Ectodermal cell (in vitro differentiated cells): ENCODE data around the gene MT3.

Experiments
- H3K27ac ChIP-seq: 2 replicates; pipeline ENCODE4 v1.7.0; 2013; ENCODE audit warnings: mild to moderate bottlenecking, low read depth, low read length; ENCODE audit not compliant: insufficient read depth, poor library complexity, severe bottlenecking
- H3K27me3 ChIP-seq: 2 replicates; pipeline ENCODE4 v1.7.0; 2013; ENCODE audit warnings: mild to moderate bottlenecking, low read length; ENCODE audit not compliant: insufficient read depth, control insufficient read depth, poor library complexity, severe bottlenecking
- H3K36me3 ChIP-seq: one replicate; pipeline ENCODE4 v1.7.0; 2013; ENCODE audit warnings: low read length; ENCODE audit not compliant: control insufficient read depth, insufficient read depth
- H3K4me1 ChIP-seq: one replicate; pipeline ENCODE4 v1.7.0; 2013; ENCODE audit warnings: low read length; ENCODE audit not compliant: control insufficient read depth, insufficient read depth
- H3K4me3 ChIP-seq: 2 replicates; pipeline ENCODE4 v1.7.0; 2013; ENCODE audit warnings: low read depth, low read length, control low read depth; ENCODE audit not compliant: insufficient read depth
- H3K9me3 ChIP-seq: 2 replicates; pipeline ENCODE4 v1.7.0; 2013; ENCODE audit warnings: mild to moderate bottlenecking, low read length, moderate library complexity; ENCODE audit not compliant: control insufficient read depth
- WGBS, 2 experiments: methylation state at CpG; one replicate each; pipeline ENCODE4 v1.1.7; 2013; ENCODE audit warnings: missing lambda C conversion rate in 2 of 2; 5-methylcytosine and 5-hydroxymethylcytosine counted together

Gene MT3

DNA sequence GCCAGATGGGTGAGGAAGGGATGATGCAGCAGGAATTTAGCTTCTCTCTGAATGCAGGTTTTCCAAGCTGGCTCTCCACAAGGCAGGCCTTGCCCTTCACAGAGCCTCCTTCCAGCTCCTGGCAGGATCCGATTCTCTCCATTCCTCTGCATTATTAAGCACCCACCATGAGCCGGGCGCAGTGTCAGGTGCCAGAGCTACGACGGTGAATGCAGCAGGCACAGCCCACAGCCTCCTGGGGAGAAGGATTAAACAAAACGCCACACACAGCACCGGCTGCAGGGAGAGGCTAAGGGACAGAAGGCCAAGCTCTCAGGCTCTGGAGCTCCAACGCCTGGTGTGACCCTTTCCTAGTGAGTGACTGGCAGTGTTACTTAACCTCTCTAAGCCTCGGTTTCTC lies 12.0 kb downstream of the MT3 start:
- Histone ChIP-seq H3K4me3 (no peak overlapping the region), H3K27me3 (peaks cover 12% of the 10 kb centered on the region), H3K9me3 (no peaks in the 10 kb centered on the region), H3K27ac (no peak overlapping the region), H3K36me3 (no peaks in the 10 kb centered on the region), H3K4me1 (peaks cover 4% of the 10 kb centered on the region)
- WGBS, 2 experiments, result 36 to 47% methylated on average over 9 of the region's 9 CpGs

DNA sequence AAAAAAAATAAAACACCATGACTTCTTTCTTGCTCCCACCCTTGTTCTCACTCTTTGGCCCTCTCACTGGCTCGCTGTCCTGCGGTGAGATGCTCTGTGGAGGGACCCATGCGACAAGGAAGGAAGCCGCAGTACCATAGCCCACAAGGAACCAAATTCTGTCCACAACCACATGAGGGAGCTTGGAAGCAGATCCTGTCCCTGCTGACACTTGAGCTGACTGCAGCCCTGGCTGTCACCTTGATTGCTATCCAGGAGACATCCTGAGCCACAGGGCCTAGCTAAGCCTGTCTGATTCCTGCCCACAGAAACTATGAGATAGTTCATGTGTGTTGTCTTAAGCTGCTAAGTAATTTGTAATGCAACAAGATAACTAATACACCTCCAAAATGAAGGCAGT lies 14.3 kb downstream of the MT3 start:
- Histone ChIP-seq H3K27ac (no peak overlapping the region), H3K9me3 (no peaks in the 10 kb centered on the region), H3K36me3 (no peaks in the 10 kb centered on the region), H3K27me3 (peaks cover 35% of the 10 kb centered on the region), H3K4me1 (peaks cover 5% of the 10 kb centered on the region), H3K4me3 (no peak overlapping the region)
- WGBS, 2 experiments, result 50 to 52% methylated on average over 4 of the region's 4 CpGs

DNA sequence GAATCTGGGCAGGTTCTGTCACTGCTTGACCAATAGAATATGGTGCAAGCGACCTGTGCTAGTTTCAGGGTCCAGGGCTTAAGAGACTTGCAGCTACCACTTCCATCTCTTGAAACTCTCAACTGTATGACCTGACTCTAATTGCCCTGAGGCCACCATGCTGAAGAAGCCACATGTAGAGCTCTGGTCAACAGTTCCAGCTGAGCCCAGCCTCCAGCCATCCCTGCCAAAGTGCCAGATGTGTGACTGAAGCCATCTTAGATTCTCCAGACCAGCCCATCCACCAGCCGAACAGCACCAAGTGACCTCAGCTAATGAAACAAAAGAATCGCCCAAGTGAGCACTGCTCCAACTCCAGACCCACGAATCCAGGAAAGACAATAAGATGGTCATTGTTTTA lies 15.6 kb downstream of the MT3 start:
- no peaks in the 10 kb centered on the region for H3K9me3 ChIP-seq
- peaks cover 18% of the 10 kb centered on the region for H3K4me1 ChIP-seq
- no peak overlapping the region for H3K27ac ChIP-seq
- no peaks in the 10 kb centered on the region for H3K36me3 ChIP-seq
- peaks cover 49% of the 10 kb centered on the region for H3K27me3 ChIP-seq
- no peak overlapping the region for H3K4me3 ChIP-seq
- 89 to 91% methylated on average over 4 of the region's 4 CpGs for WGBS, 2 experiments

DNA sequence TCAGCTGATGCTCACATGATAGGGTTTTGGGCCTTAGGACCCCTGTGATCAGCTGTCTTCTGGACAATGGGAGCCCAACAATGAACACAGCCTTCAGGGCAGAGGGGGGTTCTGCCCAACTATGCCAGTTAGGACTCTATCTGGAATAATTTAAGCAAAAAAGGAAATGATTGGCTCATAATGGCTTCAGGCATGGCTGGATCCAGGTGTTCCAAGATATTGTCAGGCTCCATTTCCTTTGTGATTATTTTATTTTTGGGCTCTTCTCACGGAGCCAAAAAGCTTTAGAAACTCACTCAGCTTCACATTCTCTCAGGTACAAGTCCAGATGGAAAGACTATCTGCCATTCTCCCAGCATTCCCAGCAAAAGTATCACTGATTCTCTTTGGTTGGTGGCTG lies 16.1 kb downstream of the MT3 start:
- peaks cover 23% of the 10 kb centered on the region for H3K4me1 ChIP-seq
- peaks cover 54% of the 10 kb centered on the region for H3K27me3 ChIP-seq
- 71 to 85% methylated on average over 1 of the region's 1 CpG for WGBS, 2 experiments
- no peaks in the 10 kb centered on the region for H3K36me3 ChIP-seq
- no peak overlapping the region for H3K27ac ChIP-seq
- H3K9me3 ChIP-seq, result no peaks in the 10 kb centered on the region
- H3K4me3 ChIP-seq, result no peak overlapping the region

DNA sequence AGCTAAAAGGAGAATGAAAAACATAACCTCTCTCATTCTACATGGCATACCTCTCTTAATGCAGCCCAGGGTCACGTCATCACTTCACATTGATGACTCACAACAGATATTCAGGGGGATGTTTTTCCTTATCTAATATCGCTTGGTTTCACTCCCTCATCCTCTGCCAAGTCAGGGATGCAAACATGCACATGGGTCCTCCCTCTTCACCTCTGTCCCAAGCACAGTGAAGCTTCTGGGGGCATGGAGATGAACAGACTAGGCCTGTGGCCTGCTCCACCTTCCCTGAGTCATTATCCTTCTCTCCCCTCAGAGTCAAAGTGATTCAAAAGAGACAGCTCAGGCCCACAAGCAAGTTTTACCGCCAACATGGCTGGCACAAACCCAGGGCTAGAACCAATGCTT lies 16.7 kb downstream of the MT3 start:
- Histone ChIP-seq H3K27me3 (peaks cover 58% of the 10 kb centered on the region), H3K36me3 (no peaks in the 10 kb centered on the region), H3K27ac (no peak overlapping the region), H3K9me3 (no peaks in the 10 kb centered on the region), H3K4me1 (peaks cover 27% of the 10 kb centered on the region), H3K4me3 (no peak overlapping the region)
- WGBS, 2 experiments, result 91 to 97% methylated on average over 3 of the region's 3 CpGs

DNA sequence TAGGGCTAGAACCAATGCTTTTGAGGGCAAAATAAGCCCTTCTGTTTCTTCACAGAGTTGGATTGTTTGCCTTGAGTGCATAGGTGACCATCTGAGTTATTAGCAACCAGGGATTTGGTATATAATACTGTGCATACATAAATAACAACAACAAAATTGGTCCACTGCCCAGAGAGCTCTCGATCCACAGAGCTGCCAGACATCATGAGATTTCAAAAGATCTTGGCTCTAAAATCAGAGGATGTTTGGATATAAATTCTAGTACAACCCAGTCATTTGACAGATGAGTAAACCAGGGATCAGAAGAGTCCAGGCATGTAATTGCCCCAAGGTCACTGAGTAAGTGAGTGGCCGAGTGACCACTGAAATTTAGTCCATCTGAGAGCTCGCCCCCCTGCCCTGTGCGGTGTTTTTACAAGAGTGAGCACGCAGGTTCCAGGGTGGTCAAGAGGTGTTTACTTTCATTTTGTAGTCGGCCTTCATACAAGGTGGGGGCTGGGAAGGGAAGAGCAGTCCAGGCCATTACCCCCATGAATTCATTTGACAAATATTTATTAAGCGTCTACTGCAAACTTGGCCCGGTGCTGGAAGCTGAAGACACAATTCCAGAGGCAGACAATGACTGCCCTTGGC lies 17.3 kb downstream of the MT3 start:
- 86 to 89% methylated on average over 8 of the region's 8 CpGs for WGBS, 2 experiments
- H3K27me3 ChIP-seq, result peaks cover 58% of the 10 kb centered on the region
- no peaks in the 10 kb centered on the region for H3K9me3 ChIP-seq
- H3K4me3 ChIP-seq, result no peak overlapping the region
- H3K4me1 ChIP-seq, result peaks cover 23% of the 10 kb centered on the region
- no peak overlapping the region for H3K27ac ChIP-seq
- H3K36me3 ChIP-seq, result no peaks in the 10 kb centered on the region

DNA sequence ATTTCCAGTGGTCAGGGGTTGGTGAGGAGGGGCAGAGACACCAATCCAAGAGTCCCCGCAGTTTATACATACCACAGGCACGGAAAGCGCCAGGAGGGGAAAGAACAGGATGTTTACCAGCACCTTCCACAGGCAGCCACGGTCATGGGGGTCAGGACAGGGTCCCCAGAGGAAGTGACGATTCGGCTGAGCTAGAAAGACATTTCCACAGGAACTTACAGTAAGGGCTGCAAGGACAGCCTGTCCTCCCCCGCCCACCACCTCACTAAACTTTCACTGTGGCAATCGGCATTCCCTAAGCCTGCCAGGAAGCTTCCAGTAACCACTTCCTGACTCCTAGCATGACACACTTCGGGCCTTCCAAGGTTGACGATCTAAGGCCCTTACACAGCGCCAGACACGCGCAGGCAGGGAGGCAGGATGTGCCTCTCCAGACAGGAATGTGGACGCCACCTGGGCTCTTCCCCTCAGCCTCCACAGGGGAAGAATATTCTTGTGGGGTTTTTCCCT lies 17.8 kb downstream of the MT3 start:
- H3K27ac ChIP-seq, result no peak overlapping the region
- peaks cover 64% of the 10 kb centered on the region for H3K27me3 ChIP-seq
- 78 to 83% methylated on average over 14 of the region's 14 CpGs for WGBS, 2 experiments
- no peaks in the 10 kb centered on the region for H3K9me3 ChIP-seq
- no peaks in the 10 kb centered on the region for H3K36me3 ChIP-seq
- no peak overlapping the region for H3K4me3 ChIP-seq
- H3K4me1 ChIP-seq, result peaks cover 23% of the 10 kb centered on the region

DNA sequence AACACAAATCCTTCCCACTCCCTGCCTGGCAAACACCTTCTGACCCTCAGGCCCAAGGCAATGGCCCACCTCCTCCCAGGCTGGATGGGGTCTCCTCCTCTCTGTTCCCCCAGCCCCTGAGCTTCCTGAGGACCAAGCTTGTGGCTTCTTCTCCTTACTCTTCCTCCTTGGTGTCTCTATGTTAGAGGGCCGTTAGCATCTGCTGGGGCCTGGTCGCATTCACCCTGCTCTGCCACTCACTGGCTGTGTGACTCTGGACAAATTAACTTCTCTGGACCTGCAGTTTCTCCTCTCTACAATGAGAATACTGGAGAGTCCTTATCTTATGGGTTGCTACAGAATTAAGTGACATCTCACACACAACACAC lies 18.3 kb downstream of the MT3 start:
- Histone ChIP-seq H3K36me3 (no peaks in the 10 kb centered on the region), H3K9me3 (no peaks in the 10 kb centered on the region), H3K27me3 (peaks cover 68% of the 10 kb centered on the region), H3K27ac (no peak overlapping the region), H3K4me1 (peaks cover 23% of the 10 kb centered on the region), H3K4me3 (no peak overlapping the region)
- 72 to 85% methylated on average over 2 of the region's 2 CpGs for WGBS, 2 experiments

DNA sequence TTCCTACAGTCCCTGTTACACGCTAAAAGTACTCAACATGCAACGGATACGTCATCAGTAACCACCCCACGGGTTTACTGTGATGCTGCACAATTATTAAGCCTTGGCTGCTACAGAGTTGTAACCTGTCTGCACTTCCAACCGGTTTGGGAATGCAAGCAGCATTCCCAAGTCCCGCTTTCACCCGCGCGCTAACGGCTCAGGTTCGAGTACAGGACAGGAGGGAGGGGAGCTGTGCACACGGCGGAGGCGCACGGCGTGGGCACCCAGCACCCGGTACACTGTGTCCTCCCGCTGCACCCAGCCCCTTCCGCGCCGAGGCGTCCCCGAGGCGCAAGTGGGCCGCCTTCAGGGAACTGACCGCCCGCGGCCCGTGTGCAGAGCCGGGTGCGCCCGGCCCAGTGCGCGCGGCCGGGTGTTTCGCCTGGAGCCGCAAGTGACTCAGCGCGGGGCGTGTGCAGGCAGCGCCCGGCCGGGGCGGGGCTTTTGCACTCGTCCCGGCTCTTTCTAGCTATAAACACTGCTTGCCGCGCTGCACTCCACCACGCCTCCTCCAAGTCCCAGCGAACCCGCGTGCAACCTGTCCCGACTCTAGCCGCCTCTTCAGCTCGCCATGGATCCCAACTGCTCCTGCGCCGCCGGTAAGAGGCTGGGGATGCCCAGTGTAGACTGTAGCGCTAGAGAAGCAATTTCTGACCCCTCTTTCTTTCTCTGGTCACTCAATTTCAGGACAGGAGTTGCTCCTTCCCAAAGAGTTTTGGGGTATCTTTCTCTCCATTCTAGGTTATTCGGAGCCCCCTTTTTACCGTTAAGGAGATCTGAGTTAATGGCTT lies 18.9 kb downstream of the MT3 start, which contains the start of gene MT2A:
MT2A (plus strand) TSS at position 542 of the 833 bp plus-strand sequence; CDS start at position 614, 72 bp downstream.
- peaks cover 23% of the 10 kb centered on the region for H3K4me1 ChIP-seq
- H3K9me3 ChIP-seq, result no peaks in the 10 kb centered on the region
- peak within 1 kb of the TSS; percentile 35 for H3K4me3 ChIP-seq
- no peak within 1 kb of the TSS for H3K27ac ChIP-seq
- 8 to 9% methylated on average over 62 of the region's 62 CpGs for WGBS, 2 experiments
- peaks cover 72% of the 10 kb centered on the region for H3K27me3 ChIP-seq
- H3K36me3 ChIP-seq, result no peaks in the 10 kb centered on the region

DNA sequence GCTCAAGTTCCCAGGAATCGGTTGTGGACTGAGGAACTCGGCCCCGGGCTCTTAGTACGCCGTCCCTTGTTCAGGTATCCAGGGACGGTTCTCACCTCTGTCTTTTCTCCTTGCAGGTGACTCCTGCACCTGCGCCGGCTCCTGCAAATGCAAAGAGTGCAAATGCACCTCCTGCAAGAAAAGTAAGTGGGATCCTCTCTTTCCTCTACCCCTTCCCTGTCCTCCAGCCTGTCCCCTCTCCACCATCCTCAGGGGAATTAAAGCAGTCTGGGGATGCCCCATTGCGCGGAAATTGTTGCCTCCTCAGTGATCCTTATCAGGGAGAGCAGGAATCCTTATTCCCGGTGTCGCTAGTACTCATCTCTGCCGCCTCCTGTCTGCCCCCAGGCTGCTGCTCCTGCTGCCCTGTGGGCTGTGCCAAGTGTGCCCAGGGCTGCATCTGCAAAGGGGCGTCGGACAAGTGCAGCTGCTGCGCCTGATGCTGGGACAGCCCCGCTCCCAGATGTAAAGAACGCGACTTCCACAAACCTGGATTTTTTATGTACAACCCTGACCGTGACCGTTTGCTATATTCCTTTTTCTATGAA lies 19.6 kb downstream of the MT3 start:
- no peak overlapping the region for H3K27ac ChIP-seq

More for the DNA sequence above, 19.6 kb downstream of the MT3 start:
- Histone ChIP-seq H3K4me1 (peaks cover 23% of the 10 kb centered on the region), H3K4me3 (peak overlapping the region; percentile 35), H3K36me3 (no peaks in the 10 kb centered on the region), H3K27me3 (peaks cover 72% of the 10 kb centered on the region), H3K9me3 (no peaks in the 10 kb centered on the region)
- WGBS, 2 experiments, result 2 to 7% methylated on average over 19 to 21 of the region's 21 CpGs
